Measurements from ENCODE around the gene SELENOO. TPM values are rescaled to one million over a fixed set of nuclear protein-coding genes. Genes with fewer than 3 reads are reported as not detected.

SELENOO gene
- total and polyA plus RNA-seq, 2 of the 13 experiments (the other 11 are each of a cell fraction or from before 2014, with no cell fraction given), result 14.4 to 19.0 TPM

GRCh38 chr22:50184004-50184901 lies 16.6 kb upstream of the SELENOO start (continued):
- TF ChIP-seq, protein P1, sequence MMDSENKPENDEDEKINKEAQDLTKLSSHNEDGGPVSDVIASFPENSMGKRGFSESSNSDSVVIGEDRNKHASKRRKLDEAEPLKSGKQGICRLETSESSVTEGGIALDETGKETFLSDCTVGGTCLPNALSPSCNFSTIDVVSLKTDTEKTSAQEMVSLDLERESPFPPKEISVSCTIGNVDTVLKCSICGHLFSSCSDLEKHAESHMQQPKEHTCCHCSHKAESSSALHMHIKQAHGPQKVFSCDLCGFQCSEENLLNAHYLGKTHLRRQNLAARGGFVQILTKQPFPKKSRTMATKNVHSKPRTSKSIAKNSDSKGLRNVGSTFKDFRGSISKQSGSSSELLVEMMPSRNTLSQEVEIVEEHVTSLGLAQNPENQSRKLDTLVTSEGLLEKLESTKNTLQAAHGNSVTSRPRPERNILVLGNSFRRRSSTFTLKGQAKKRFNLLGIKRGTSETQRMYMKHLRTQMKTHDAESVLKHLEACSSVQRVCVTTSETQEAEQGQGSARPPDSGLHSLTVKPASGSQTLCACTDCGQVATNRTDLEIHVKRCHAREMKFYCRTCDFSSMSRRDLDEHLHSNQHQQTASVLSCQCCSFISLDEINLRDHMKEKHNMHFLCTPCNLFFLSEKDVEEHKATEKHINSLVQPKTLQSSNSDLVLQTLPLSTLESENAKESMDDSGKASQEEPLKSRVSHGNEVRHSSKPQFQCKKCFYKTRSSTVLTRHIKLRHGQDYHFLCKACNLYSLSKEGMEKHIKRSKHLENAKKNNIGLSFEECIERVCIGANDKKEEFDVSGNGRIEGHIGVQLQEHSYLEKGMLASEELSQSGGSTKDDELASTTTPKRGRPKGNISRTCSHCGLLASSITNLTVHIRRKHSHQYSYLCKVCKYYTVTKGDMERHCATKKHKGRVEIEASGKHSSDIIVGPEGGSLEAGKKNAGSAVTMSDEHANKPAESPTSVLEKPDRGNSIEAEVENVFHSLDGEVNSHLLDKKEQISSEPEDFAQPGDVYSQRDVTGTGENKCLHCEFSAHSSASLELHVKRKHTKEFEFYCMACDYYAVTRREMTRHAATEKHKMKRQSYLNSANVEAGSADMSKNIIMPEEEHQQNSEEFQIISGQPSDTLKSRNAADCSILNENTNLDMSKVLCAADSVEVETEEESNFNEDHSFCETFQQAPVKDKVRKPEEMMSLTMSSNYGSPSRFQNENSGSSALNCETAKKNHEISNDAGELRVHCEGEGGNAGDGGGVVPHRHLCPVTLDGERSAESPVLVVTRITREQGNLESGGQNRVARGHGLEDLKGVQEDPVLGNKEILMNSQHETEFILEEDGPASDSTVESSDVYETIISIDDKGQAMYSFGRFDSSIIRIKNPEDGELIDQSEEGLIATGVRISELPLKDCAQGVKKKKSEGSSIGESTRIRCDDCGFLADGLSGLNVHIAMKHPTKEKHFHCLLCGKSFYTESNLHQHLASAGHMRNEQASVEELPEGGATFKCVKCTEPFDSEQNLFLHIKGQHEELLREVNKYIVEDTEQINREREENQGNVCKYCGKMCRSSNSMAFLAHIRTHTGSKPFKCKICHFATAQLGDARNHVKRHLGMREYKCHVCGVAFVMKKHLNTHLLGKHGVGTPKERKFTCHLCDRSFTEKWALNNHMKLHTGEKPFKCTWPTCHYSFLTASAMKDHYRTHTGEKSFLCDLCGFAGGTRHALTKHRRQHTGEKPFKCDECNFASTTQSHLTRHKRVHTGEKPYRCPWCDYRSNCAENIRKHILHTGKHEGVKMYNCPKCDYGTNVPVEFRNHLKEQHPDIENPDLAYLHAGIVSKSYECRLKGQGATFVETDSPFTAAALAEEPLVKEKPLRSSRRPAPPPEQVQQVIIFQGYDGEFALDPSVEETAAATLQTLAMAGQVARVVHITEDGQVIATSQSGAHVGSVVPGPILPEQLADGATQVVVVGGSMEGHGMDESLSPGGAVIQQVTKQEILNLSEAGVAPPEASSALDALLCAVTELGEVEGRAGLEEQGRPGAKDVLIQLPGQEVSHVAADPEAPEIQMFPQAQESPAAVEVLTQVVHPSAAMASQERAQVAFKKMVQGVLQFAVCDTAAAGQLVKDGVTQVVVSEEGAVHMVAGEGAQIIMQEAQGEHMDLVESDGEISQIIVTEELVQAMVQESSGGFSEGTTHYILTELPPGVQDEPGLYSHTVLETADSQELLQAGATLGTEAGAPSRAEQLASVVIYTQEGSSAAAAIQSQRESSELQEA (CRISPR knock-in tag; IDR thresholded peaks at IDR 0.05; ENCODE audit: not compliant biosample characterization), result peak; percentile 45
- TF ChIP-seq ELF1 (CRISPR knock-in tag; IDR thresholded peaks at IDR 0.05), result peak; percentile 72; the same call in 1 of the 2 replicates
- TF ChIP-seq ZNF770 (CRISPR knock-in tag; IDR thresholded peaks at IDR 0.05), result peak; percentile 64; the same call in 1 of the 2 replicates
- TF ChIP-seq ZNF687 (CRISPR knock-in tag; IDR thresholded peaks at IDR 0.05), result peak; percentile 65
- TF ChIP-seq SUZ12 (IDR thresholded peaks at IDR 0.05; ENCODE audit: low read depth, low read length), result no peak
- TF ChIP-seq, protein P2, sequence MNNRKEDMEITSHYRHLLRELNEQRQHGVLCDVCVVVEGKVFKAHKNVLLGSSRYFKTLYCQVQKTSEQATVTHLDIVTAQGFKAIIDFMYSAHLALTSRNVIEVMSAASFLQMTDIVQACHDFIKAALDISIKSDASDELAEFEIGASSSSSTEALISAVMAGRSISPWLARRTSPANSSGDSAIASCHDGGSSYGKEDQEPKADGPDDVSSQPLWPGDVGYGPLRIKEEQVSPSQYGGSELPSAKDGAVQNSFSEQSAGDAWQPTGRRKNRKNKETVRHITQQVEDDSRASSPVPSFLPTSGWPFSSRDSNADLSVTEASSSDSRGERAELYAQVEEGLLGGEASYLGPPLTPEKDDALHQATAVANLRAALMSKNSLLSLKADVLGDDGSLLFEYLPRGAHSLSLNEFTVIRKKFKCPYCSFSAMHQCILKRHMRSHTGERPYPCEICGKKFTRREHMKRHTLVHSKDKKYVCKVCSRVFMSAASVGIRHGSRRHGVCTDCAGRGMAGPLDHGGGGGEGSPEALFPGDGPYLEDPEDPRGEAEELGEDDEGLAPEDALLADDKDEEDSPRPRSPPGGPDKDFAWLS (CRISPR knock-in tag; IDR thresholded peaks at IDR 0.05; ENCODE audit: borderline replicate concordance), result no peak
- TF ChIP-seq SAP130 (CRISPR knock-in tag; IDR thresholded peaks at IDR 0.05; ENCODE audit: low read depth), result peak; percentile 48
- TF ChIP-seq ZNF530 (CRISPR knock-in tag; IDR thresholded peaks at IDR 0.05; ENCODE audit: low read depth), result no peak
- TF ChIP-seq, protein P3, sequence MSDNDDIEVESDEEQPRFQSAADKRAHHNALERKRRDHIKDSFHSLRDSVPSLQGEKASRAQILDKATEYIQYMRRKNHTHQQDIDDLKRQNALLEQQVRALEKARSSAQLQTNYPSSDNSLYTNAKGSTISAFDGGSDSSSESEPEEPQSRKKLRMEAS (IDR thresholded peaks at IDR 0.05), result 0 out of 2 replicates have a peak, but pooled peaks have one; percentile 26
- TF ChIP-seq SOX6 (IDR thresholded peaks at IDR 0.05), result no peak
- TF ChIP-seq SOX6 (CRISPR knock-in tag; IDR thresholded peaks at IDR 0.05), result 0 out of 2 replicates have a peak, but pooled peaks have one; percentile 14

Data from HepG2 (cell line).